CD4-positive, alpha-beta T cell treated with Interleukin-17A for 1 hour (primary cell): ENCODE results near the gene TRIM71.
"Not testable (repeated sequence)": the region's sequence is repeated elsewhere in the genome, so short reads cannot be mapped to it uniquely, and the experiment has no call there.

Source experiments
- DNase-seq: peaks from one replicate; pipeline ENCODE4 v3.0.0-alpha.2; 2020

Gene TRIM71

GRCh38 chr3:32820430-32820829 lies 2.6 kb downstream of the TRIM71 start:
- no peak for DNase-seq

GRCh38 chr3:32820971-32821685 lies 3.3 kb downstream of the TRIM71 start:
- DNase-seq: no peak

- no peak for DNase-seq
Measured at GRCh38 chr3:32821686-32822296, 4.0 kb downstream of the TRIM71 start.

GRCh38 chr3:32822609-32823498 lies 5.1 kb downstream of the TRIM71 start:
- no peak for DNase-seq

DNA sequence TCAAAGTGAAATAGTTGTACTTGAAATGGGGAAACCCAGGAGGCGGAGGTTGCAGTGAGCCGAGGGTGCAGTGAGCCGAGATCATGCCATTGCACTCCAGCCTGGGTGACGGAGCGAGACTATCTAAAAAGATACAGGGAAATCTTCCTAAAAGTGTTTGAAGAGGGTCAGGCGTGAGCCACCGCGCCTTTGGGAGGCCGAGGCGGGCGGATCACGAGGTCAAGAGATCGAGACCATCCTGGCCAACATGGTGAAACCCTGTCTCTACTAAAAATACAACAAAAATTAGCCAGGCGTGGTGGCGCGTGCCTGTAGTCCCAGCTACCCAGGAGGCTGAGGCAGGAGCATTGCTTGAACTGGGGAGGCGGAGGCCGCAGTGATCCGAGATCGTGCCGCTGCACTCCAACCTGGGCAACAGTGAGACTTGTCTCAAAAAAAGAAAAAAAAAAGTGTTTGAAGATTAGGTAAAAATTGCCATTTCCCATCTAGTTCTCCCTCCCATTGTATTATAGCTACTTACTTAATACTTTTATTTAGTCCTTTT lies 5.9 kb downstream of the TRIM71 start:
- not testable (repeated sequence) for DNase-seq

DNA sequence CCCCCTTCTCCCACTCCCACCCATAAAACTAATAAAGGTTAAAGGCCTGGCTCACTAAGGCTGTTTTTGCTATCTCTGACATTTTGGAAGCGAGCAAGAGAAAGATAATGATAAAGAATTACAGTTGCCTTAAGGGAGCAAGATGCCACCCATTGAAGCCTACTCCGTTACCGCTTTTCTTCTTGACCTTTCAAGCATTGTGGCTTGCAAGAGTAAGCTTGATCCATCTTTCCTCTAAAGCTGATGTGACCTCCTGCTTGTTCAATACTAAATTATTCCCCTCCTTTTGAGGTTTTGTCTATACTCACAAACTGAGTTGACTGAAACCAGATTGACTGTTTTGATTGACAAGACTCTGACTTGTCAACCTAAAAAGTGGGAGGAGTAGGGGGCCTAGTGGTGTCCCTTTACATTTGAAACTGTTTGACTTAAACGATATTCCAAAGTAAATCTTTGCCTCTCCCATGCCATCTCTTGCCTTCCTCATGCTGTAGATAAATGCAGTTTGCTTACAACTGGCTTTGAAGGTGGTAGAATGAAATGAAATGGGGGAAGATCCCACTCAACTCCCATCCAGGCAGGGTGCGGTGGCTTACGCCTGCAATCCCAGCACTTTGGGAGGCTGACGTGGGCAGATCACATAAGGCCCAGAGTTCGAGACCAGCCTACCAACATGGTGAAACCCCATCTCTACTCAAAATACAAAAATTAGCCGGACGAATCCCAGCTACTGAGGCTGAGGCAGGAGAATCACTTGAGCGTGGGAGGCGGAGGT lies 8.0 kb downstream of the TRIM71 start:
- DNase-seq: no peak

- no peak for DNase-seq
Measured at GRCh38 chr3:32831062-32831461, 13.3 kb downstream of the TRIM71 start.

DNA sequence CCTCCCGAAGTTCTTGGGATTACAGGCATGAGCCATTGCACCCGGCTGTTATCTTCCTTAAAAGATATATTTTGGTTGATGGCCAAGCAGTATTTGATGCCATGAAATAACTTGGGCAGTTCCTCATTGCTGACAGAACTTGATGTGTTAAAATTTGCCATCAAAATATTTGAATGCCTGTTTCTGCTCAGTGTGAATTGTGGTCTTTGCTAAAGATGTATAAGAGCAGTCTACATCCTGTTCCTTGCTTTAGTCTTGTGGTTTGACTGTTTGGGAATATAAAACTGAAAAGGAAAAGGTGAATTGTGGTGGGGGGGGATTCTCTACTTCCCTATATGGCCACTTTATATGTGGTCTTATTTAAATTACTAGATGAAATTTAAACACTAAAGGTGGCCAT lies 14.0 kb downstream of the TRIM71 start:
- DNase-seq: no peak

DNA sequence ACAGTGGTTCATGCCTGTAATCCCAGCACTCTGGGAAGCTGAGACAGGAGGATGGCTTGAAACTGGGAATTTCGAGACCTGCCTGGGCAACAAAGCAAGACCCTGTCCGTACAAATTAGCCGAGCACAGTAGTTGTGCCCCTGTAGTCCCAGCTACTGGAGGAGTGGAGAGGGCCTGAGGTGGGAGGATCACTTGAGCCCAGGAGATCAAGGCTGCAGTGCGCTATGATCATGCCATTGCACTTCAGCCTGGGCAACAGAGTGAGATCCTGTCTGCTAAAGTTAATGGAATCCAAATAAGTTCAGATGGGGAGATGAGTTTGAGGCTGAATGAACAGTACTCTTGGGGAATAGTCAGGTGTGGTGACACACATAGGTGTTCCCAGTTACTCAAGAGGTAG lies 14.4 kb downstream of the TRIM71 start:
- DNase-seq: no peak

GRCh38 chr3:32835049-32835371 lies 17.2 kb downstream of the TRIM71 start:
- no peak for DNase-seq

DNA sequence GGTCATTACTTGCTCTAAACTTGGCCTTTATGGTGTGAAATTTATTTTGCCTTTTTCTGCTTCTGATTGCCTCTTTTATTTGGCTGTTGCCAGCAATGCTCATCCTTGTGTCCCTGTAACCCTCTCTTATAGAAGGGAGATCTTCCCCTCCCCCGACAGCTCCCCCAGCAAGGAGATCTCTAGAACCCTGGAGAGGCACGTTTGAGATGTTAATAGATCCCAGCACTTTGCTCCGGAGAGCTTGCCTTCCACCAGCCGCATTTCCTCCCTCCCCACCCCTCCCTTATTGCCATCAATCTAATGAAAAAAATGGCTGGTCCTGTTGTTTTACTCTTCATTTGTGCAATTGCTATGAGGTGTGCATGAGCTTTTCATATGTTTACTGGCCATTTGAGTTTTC lies 18.2 kb downstream of the TRIM71 start:
- no peak for DNase-seq

DNA sequence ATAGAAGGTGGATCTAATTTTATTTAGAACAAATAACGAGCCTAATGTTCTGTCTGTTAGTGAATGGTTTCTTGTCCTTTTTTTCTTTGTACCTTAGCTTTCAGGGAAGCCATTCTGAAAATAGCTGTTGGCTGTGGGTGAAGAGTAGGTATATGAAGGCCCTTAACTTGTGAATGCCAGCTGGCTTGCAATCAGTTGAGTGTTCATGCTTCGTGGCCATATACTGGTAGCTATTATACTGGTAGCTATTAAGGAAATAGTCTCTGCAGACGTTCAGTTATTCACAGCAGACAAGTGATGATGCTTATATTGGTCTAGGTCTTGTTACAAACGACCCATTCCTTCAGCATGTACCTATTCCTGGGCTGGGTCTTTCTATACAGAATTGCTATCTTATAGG lies 18.8 kb downstream of the TRIM71 start:
- DNase-seq: no peak

DNA sequence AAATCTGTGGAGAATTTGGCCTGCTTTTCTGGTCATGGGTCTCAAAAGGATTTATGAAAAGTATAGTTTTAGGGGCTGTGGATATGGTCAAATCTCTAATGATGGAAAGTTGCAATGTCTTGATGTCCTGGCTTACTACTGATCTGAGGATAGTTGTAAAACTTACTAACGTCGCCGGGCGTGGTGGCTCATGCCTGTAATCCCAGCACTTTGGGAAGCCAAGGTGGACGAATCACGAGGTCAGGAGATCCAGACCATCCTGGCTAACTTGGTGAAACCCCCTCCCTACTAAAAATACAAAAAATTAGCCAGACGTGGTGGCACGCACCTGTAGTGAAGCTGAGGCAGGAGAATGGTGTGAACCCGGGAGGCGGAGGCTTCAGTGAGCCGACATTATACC lies 19.6 kb downstream of the TRIM71 start:
- no peak for DNase-seq

DNA sequence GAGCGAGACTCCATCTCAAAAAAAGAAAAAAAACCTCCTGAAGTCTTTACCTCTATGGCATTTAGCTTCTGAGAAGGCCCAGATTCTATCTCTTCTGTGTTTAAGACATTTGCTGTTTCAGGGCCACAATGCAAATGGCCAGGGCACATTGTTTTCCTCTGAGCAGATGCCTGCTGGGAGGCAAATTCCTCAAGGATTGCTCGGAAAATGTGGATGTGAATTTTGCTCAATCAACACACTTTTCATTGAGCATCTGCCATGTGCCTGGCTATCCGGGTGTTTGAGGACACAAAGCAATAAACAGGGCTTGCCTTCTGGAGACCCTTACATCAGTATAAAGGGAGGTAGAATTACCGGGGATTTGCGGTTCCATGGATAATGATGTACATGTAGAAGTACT lies 20.0 kb downstream of the TRIM71 start:
- DNase-seq: no peak

GRCh38 chr3:32839714-32840085 lies 21.9 kb downstream of the TRIM71 start:
- DNase-seq: no peak

DNA sequence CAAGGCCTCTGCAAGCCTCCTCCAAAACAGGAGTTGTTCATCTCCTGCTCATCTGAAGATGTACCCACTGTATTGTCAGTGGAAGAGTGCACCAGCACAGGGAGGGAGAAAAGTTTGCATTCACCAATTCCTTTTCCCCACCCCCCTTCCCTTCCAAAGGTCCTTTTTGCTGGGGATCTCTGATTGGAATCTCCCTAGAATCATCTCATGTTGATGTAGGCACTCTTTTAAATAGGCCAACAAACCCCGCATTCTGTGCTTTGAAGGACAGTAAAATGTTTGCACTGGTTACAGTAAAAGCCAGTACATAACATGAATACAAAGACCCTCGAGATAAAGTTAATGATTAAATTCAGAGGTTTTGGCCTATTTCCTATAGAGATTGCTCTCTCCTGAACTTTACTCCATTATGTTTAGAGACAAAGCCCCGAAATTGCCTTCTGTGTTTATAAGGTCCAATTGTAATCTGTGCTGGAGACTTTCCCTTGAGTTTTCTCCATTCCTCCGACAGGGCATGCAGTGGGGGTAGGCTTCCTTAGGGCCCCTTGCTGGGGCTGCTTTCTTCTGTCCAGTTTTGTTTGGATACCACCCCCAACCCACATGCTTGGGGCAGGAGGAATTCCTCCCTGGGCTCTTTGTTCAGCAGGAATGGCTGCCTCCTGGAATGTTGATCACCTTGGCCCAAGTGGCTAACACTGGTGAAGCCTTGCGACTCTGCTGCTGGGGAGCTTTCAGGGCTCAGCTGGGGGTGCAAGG lies 22.5 kb downstream of the TRIM71 start:
- DNase-seq: no peak

DNA sequence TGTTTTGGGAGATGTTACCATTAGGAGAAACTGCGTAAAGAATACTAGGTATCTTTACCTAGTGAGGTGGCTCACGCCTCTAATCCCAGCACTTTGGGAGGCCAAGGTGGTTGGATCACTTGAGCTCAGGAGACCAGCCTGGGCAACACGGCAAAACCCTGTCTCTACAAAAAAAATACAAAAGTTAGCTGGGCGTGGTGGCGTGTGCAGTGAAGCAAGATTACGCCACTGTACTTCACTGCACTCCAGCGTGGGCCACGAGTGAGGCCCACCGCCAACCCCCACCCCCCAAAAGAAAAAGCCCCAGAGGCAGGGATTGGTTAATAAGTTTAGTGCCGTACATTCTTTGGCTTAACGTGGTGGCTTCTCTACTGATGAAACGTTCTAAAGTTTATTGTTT lies 23.5 kb downstream of the TRIM71 start:
- DNase-seq: no peak

DNA sequence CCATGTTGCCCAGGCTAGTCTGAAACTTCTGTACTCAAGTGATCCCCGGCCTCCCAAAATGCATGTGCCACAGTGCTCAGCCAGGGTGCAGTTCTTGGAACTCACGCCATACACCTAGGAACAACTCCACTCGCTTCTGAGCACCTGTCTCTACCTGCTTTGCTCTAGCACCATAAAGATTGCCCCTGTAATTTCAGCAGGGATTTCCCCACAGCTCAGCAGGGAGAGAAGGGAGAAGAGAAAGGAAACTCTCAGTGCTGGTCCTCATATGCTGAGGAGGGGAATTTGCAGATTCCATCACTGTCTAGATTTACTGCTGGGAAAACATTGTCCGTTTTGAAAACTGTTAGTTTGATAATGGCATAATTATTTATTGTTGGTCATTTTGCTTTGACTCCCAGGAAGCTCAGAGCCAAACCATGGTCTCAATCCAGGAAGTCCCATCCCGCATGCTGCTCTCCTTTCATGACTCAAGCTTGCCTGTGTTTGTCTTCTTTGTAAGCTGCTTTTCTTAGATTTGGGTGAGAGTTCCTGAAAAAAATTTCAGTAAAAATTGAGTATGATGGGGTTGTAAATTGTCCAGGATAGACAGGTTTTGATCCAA lies 24.2 kb downstream of the TRIM71 start:
- no peak for DNase-seq

- no peak for DNase-seq
Measured at GRCh38 chr3:32842531-32842931, 24.7 kb downstream of the TRIM71 start.

DNA sequence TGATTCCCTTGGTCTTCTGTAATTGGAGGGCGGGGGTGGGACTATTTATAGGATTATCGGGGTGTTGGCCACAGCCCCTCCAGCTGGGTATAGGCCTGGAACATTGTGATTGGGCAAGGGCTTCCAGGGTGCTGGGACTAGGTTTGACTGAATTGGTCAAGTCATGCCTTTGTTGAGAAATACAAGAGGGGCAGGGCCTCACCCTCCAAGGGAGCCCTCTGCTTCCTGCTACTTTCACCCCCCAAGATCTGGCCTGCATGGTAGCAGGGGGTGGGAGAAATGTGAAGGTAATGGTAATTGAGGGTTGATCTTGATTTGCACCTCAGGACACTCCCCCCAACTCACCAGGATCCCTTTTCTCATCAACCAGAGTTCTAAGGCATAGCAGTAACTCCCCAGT lies 25.2 kb downstream of the TRIM71 start:
- no peak for DNase-seq

DNA sequence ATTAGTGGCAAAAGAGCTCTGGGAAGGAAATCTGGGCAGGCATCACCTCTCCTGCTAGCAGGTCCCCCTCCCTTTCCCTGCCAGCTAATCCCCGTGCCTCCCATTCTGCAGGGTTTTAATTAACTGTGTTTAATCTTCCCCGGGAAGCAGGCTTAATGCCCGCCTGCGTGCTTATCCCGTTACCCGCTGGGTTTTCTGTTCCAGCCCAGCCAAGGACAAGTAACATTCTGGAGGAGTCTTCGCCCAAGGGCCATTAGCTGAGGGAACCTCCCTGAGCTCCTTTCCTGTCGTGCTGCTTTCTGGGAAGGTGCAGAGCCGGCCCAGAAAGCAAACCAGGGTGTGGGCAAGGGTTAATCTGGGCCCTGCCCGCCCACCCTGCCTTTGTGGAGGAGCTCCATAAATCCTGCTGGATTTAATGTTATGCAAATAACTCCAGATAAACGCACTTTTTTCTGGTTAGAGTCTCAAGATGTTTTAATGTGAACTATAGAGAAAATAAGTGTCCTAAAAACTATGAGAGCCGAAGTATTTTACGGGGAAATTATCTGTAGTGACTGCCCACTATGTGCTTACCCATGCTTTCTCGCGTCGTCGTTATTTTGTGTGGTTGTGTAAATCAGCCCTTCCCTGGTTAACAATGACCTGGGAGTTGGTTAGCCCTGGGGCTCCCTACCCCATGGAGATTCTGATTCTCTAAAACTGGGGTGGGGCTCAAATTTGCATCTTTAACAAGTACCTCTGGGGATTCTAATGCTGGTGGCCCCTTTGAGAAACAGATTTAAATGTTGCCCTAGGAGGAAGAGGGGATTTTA lies 25.9 kb downstream of the TRIM71 start:
- no peak for DNase-seq
